PFSK-1 (cell line): ENCODE results near the gene TUBA4B.

Source experiments
- FOXP2 ChIP-seq: optimal IDR thresholded peaks from 2 replicates; pipeline ENCODE3; 2011; ENCODE audit warnings: borderline replicate concordance, control low read depth, inconsistent platforms; ENCODE audit not compliant: insufficient read depth; ENCODE audit errors: extremely low read length, extremely low read depth
- POLR2AphosphoS5 ChIP-seq: IDR thresholded peaks from 2 replicates; pipeline ENCODE4 v1.6.1; 2012; ENCODE audit warnings: low read depth, mild to moderate bottlenecking, control low read depth, low read length, moderate library complexity
- SIN3A ChIP-seq: IDR thresholded peaks from 2 replicates; pipeline ENCODE4 v1.6.1; 2012; ENCODE audit warnings: mild to moderate bottlenecking, low read length, moderate library complexity, borderline replicate concordance; ENCODE audit not compliant: insufficient read depth
- TAF1 ChIP-seq: IDR thresholded peaks from 2 replicates; pipeline ENCODE4 v1.6.1; 2012; ENCODE audit warnings: low read length, control low read depth, borderline replicate concordance; ENCODE audit not compliant: insufficient read depth
- TF ChIP-seq, protein P1 (sequence below), 2 experiments: IDR thresholded peaks; 2 replicates each; pipeline versions ENCODE4 v1.6.1 to v1.8.0; 2011 to 2012; ENCODE audit warnings: low read depth in 2 of 2, low read length in 2 of 2, control low read depth in 1 of 2, inconsistent platforms in 1 of 2, mild to moderate bottlenecking in 1 of 2, moderate library complexity in 1 of 2; ENCODE audit not compliant: insufficient read depth in 1 of 2

TUBA4B gene

GRCh38 chr2:219252570-219252899 is 508 bp upstream of the TUBA4B start:
- no peak for TF ChIP-seq POLR2AphosphoS5
- TF ChIP-seq TAF1: no peak
- TF ChIP-seq FOXP2: no peak
- TF ChIP-seq, protein P1, sequence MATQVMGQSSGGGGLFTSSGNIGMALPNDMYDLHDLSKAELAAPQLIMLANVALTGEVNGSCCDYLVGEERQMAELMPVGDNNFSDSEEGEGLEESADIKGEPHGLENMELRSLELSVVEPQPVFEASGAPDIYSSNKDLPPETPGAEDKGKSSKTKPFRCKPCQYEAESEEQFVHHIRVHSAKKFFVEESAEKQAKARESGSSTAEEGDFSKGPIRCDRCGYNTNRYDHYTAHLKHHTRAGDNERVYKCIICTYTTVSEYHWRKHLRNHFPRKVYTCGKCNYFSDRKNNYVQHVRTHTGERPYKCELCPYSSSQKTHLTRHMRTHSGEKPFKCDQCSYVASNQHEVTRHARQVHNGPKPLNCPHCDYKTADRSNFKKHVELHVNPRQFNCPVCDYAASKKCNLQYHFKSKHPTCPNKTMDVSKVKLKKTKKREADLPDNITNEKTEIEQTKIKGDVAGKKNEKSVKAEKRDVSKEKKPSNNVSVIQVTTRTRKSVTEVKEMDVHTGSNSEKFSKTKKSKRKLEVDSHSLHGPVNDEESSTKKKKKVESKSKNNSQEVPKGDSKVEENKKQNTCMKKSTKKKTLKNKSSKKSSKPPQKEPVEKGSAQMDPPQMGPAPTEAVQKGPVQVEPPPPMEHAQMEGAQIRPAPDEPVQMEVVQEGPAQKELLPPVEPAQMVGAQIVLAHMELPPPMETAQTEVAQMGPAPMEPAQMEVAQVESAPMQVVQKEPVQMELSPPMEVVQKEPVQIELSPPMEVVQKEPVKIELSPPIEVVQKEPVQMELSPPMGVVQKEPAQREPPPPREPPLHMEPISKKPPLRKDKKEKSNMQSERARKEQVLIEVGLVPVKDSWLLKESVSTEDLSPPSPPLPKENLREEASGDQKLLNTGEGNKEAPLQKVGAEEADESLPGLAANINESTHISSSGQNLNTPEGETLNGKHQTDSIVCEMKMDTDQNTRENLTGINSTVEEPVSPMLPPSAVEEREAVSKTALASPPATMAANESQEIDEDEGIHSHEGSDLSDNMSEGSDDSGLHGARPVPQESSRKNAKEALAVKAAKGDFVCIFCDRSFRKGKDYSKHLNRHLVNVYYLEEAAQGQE (IDR thresholded peaks at IDR 0.05; ENCODE audit: insufficient read depth in 1 of 2, low read depth in 2 of 2, low read length in 2 of 2): no peak
- no peak for TF ChIP-seq SIN3A

DNA sequence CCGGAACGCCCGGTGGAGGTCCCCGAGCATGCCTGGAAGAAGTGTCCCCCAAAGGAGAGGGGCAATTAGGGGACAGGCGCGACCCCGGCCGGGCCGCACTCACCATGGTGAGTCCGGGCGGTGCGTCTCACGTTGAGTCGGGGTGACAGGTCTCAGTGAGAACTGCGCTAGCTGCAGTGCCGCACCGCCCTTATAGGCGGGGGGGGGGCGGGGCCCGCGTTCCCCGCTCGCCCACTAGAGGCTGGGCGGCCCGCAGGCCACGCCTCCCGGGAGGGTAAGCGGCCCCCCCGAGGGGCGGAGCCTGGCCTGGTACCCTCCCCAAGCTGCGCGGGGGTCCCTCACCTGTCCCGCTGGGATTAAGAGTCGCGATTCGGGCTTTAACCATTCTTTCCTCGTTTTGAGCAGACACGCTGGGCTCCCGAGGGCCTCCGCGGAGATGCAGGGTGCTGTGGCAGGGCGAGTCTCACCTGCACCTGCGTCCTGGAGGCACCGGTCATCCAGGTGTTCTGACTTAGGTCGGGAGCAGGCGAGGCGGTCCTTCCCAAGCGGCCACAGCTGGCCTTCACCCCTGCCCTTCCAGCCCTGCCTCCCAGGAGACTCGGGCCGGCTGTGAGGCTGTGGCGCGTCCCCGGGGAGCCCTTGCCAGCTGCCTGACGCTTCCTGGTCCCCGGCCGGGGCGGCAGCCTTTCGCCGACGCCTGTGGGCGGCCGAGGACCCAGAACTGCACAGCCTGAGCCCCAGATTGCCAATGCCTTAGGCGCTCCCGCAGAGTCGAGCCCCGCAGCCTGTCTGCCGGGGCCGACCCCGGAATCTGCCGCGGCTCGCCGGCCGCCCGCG is 928 bp downstream of the TUBA4B start, which contains the start of gene TUBA4A:
Gene TUBA4A (minus strand): TSS at position 166 of the 837 bp plus-strand sequence. CDS start 60 bp downstream, at position 106.
- no peak for TF ChIP-seq SIN3A
- no peak for TF ChIP-seq TAF1
- no peak for TF ChIP-seq FOXP2
- TF ChIP-seq POLR2AphosphoS5: no peak
- TF ChIP-seq, protein P1 (IDR thresholded peaks at IDR 0.05; ENCODE audit: insufficient read depth in 1 of 2, low read depth in 2 of 2, low read length in 2 of 2): no peak

- no peak for TF ChIP-seq SIN3A
- TF ChIP-seq, protein P1 (IDR thresholded peaks at IDR 0.05; ENCODE audit: insufficient read depth in 1 of 2, low read depth in 2 of 2, low read length in 2 of 2): no peak
- no peak for TF ChIP-seq POLR2AphosphoS5
- no peak for TF ChIP-seq FOXP2
- no peak for TF ChIP-seq TAF1
Measured at GRCh38 chr2:219254590-219255201, 1.7 kb downstream of the TUBA4B start.

DNA sequence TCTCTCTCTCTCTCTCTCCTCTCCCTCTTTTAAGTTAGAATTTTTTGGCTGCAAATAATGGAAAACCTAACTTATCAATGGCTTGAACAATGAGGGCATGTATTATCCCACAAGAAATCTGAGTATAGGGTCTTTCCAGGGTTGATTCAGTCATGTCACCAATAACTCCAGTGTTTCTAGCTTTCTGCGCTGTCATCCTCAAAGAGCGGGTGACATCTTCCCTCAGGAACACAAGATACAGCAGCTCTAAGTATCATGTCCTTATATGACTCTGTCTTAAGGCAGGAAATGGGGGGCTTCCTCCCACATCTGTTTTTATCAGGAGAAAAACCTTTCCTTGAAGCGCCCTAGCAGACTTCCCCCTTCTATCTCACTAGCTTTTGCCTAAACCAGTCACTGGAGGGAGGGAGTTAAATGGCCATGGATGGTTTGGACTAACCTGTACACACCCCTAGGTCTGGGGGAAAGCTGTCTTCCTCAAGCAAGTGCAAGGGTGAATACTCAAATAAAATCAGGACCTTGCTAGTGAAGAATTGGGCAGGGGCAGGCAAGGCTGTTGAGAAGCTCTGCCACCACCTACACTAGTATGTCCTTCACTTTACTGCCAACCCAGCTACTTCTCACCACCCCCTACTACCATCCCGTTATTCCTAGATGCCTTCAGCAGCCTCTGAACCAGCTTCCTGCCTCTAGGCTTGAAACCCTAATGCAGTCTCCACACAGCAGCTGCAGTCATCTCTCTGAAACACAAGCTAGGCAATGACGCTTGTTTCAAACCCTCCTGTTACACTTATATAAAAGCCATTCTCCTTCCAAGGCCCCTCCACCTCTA is 8.2 kb downstream of the TUBA4B start:
- TF ChIP-seq FOXP2 (no peak), SIN3A (no peak), TAF1 (no peak), POLR2AphosphoS5 (no peak)
- TF ChIP-seq, protein P1 (IDR thresholded peaks at IDR 0.05; ENCODE audit: insufficient read depth in 1 of 2, low read depth in 2 of 2, low read length in 2 of 2): no peak
